Stimulated activated CD8-positive, alpha-beta memory T cell treated with anti-CD3 and anti-CD28 coated beads, Interleukin-4, amount 100 ng/mL, for 24 hours (primary cell): Measurements from ENCODE around the gene EMC10.
A peak's percentile ranks its signal among the peaks of the same experiment; 100 is the strongest.
"Not testable (repeated sequence)": the region's sequence is repeated elsewhere in the genome, so short reads cannot be mapped to it uniquely, and the experiment has no call there.

ENCODE experiments used
- DNase-seq: peaks from one replicate; pipeline ENCODE4 v3.0.0-alpha.2; 2020; ENCODE audit warnings: low read depth

EMC10 gene

DNA sequence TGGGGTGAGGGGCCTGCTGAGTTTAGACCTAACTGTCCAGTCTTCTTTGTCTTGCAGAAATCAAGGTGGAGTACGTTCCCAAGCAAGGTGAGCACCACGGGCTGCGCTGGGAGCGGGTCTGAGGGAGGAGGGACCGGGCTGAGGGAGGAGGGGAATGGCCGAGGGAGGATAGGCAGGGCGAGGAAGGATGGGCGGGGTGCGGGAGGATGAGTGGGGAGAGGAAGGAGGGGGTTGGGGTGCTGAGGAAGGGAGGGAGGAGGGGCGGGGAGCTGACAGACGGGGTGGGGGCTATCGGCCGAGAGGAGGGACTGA, 25.1 kb upstream of the EMC10 start:
- no peak for DNase-seq

DNA sequence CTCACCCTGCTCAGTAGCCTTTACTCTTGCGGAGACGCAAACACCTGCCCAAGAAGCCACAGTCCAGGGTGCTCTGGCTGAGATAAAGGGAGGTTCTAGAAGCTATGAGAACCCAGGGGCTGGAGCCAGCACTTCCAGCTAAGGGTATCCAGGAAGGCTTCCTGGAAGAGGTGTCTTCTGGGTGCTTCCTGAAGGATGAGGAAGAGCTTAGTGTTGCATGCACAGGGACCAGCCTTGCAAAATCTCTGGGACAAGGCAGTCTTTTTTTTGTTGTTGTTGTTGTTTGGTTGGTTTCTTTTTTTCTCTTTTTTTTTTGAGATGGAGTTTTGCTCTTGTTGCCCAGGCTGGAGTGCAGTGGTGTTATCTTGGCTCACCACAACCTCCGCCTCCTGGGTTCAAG, 23.1 kb upstream of the EMC10 start:
- DNase-seq = no peak

DNA sequence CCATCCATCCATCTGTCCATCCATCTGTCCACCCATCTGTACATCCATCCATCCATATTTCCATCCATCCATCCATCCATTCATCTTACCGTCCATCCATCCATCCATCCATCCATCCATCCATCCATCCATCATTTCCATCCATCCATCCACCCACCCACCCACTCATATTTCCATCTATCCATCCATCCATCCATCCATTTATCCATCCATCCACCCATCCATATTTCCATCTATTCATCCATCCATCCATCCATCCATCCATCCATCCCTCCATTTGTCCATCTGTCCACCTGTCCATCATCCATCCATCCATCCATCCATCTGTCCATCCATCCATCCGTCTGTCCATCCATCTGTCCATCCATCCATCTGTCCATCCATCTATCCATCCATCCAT, 20.3 kb upstream of the EMC10 start:
- no peak for DNase-seq

DNA sequence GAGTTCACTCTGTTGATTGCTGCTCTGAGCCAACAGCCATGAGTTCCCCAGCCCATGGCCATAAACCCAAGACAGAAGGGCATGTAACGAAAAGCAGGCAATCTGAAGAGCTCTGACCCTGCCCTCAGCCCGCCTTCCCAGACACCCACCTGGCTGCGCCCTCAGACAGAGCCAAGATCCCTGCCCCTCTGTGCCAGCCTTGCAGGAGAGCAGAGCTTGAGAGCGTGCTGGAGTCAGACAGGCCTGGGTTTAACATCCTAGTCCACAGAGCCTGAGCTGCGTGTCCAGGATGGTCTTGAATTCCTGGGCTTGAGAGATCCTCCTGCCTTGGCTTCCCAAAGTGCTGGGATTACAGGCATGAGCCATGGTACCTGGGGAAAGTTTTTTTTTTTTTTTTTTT, 19.0 kb upstream of the EMC10 start:
- no peak for DNase-seq

DNA sequence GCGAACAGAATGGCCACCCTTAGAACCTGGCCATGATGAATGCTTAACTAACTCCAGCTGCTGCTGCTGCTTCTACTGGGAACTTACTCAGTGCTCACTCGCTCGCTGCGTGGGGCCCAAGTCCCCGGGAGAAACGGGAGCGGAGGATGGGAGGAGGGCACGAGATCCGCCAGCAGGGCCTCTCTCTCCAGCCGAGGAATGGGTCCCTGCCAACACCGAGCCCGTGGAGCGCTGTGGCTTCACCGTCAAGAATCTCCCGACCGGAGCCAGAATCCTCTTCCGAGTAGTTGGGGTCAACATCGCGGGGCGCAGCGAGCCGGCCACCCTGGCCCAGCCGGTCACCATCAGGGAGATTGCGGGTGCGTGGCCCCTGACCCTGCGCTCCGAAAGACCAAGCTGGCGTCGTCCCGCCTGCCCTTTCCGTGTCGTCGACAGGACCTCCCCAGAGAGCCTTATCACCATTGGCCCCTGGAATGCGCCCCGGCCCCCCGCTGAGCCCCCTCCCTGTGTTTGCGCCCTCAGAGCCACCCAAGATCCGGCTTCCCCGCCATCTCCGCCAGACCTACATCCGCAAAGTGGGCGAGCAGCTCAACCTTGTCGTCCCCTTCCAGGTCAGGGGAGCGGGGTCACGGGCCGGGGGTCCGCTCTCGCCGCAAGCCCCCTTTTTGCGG, 17.8 kb upstream of the EMC10 start:
- DNase-seq = no peak

DNA sequence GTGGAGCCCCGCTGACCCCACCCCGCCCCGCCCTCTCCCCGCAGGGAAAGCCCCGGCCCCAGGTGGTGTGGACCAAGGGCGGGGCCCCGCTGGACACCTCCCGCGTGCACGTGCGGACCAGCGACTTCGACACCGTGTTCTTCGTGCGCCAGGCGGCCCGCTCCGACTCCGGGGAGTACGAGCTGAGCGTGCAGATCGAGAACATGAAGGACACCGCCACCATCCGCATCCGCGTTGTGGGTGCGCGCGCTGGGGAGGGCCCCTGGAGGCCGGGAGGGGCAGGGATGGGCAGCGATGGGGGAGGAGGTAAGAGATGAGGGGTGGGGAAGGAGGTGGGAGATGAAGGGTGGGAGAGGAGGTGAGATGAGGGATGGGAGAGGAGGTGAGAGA, 17.2 kb upstream of the EMC10 start:
- no peak for DNase-seq

DNA sequence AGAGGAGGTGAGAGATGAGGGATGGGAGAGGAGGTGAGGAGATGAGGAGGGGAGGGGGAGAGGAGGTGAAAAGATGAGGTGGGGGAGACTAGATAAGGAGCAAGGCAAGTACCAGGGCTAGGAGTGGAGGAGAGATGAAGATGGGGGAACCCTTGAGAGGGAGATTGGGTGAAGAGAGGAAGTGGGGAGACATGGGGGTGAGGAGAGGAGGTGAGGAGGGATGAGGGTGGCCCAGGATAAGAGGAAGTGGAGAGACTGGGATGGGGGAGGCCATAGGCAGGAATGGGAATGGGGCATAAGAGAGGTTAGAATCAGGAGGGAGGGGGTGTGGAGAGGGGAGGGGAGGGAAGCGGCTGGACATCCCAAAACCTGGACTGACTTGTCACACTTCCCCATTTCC, 16.7 kb upstream of the EMC10 start:
- no peak for DNase-seq

DNA sequence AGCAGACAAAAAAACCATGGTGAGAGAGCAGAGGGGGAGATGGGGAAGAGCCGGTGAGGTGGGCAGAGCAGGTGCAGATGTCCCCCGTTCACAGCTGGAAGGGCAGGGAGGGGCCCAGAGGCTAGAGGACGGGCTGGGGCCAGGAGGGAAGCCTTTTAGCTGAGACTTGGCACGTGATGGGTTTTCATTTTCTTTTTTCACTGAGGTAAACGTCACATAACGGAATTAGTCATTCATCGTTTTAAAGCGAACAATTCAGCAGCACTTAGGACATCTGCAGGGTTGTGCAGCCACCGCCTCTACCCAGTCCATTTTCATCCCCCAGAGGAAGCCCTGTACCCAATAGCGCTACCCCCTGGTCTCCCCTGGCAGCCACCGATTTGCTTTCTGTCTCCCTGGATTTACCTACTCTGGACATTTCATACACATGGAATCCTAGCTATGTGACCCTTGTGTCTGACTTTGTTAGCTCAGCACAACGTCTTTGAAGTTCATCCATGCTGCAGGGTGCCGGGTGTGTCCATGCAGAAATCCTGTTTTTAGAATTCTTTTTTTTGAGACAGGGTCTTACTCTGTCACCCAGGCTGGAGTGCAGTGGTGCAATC, 16.0 kb upstream of the EMC10 start:
- DNase-seq = no peak

DNA sequence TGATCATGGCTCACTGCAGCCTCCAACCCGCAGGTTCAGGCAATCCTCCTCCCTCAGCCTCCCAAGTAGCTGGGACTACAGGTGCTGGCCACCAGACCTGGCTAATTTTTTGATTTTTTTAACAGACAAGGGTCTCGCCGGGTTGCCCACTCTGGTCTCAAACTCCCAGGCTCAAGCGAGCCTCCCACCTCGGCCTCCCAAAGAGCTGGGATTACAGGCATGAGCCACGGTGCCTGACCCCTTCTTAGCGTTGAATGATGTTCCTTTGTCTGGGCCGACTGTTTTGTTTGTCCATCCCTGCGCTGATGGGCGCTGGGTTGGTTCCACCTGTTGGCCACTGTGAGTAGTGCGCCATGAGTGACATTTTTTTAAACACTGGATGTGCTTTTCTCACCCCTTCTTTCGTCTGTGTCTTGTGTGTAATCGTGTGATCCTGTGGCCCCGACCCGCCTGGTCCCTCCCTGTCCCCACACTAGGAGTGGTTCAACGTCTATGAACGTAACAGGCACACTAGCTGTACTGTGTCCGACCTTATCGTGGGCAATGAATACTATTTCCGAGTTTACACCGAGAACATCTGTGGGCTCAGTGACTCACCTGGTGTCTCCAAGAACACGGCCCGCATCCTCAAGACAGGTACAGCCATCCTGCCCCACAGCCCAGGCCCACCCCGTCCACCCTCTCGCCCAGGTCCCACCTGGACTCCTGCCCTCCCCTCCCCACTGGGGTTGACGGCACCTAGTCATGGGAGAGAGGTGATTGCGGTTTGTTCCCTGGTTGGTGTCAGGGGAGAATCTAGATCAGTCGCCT, 15.0 kb upstream of the EMC10 start:
- DNase-seq = peak; percentile 23

DNA sequence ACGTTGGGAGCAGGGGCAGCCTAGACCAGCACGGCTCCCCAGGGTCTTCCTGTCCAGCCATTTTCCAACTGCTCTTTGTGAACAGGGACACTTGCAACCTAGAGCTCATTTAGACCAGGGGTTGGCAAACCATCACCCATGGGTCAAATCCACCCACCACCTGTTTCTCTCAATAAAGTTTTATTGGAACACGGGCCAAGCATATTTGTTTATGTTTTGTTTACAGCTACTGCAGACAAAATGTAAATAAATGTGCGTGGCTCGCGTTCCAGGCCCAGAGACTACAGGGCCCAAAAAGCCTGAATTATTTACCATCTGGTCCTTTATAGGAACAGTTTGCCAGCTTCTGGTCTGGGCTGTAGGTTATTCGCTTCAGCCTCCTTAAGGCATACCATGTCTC, 13.3 kb upstream of the EMC10 start:
- DNase-seq = no peak

DNA sequence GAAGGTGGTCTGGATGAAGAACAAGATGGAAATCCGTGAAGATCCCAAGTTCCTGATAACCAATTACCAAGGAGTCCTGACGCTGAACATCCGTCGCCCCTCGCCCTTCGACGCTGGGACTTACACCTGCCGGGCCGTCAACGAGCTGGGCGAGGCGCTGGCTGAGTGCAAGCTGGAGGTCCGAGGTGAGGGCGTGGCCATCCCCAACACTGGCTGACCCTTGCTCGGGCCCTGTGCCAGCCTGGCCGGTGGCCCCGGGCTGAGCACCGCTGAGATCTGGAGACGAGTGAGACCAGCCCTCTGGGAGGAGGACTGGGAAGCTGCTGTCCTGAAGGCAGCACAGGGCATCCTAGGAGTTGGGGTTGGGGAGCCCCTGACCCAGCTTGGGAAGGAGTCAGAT, 12.0 kb upstream of the EMC10 start:
- DNase-seq = no peak

DNA sequence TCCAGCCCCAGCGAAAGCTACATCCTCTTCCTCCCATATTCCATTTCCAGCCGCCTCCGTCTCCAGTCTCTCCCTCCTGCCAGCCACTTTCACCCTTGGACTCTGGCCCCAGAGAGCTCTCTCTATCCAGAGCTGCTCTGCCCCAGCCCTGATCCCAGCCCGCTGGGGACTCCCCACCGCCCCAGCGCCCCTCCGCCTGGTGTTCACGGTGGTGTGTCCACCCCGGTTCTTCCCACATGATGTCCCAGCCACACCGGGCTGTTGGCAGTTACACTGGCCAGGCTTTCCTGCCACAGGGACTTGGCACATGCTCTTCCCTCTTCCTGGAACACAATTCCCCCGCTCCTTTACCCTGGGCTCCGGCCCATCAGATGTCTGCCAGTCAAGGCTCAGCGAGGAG, 11.3 kb upstream of the EMC10 start:
- no peak for DNase-seq

DNA sequence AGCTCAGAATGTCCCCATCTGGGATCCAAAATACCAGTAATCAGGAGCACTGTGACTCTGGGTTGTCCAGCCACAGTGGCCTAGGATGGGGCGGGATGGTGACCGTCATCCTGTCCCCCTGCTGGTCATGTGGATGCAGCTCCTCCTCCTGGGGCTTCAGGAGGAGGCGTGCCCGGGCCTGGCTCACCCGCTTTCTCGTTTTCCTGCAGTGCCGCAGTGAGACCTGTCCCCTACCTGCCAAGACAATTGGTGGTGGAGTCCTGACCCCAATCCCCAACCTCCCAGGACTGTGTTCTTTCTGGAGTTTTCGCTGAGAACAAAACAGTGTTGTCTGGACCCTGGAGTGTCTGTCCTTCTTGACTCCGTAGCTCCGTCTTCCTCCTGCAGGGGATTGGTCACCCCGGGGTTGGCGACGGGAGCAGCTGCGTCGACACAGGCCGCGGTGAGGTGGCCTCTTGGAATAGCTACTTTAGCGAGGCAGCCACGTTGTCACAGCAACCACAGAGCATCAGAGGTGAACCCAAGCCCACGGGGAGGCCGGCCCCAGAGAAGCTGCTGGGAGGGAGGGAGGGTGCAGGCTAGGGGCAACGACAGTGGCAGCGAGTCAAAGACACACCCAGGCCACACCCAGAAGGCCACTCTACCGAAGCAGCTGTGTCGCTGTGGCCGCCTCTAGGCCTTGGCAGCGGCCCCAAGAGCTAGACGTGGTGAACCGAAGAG, 10.2 kb upstream of the EMC10 start:
- DNase-seq = no peak

DNA sequence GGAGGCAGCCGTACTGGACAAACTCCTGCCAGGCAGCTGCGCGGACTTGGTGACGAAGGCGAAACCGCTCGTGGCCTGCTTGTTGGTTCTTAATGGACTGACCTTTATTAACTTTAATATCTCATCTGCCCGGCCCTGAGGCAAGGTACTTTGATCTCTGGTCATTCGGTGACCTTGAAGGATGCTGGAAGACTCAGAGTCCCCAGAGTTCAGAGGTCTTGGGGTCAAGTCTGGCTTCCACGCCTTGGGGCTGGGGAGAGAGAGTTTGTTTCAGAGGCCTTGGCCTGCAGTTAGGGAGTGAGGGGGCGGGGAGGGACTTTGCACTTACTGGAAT, 9.6 kb upstream of the EMC10 start:
- DNase-seq = no peak

DNA sequence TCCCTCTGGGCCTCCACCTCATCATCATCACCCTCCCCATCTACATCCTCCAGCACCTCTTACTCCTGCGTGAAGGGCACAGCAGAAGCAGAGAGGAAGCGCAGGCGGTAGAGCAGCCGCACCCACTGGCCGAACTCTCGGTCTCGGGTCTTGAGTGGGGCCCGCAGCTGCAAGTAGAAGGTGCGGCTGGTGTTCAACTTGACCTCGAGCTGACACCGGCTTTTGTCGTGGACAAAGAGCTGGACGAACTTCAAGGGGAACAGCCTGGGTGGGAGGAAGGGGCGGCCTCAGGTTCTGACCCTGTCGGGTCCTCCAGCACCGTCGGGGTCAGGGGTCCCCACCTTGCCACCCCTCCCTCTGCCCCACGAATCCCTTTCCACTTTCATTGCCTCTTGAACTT, 8.7 kb upstream of the EMC10 start:
- no peak for DNase-seq

DNA sequence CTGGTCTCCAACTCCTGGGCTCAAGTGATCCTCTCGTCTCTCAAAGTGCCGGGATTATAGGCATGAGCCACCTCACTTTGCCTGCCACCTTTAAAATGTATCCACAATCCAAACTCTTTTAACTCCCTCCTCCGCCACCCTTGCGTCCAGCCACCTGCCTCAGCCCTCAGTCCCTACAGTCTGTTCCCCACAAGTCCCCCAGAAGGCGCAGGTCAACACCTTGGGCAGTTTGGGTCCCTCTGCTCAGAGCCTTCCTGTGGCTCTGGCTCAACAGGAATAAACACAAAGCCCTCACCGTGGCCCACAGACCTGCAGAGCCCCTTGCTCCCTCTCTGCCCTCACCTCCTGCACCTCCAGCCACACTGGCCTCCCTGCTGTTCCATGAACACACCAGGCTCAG, 7.5 kb upstream of the EMC10 start:
- no peak for DNase-seq

DNA sequence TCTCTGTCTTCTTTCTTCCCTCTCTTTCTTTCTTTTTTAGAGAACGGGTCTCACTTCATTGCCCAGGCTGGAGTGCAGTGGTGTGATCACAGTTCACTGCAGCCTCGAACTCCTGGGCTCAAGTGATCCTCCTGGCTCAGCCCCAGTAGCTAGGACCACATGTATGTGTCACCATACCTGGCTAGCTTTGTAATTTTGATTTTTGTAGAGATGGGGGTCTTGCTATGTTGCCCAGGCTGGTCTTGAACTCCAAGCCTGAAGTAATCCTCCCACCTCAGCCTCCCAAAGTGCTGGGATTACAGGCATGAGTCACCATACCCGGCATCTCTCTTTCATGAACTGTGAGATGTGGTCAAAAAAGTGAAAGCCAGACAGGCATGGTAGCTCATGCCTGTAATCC, 3.0 kb upstream of the EMC10 start:
- not testable (repeated sequence) for DNase-seq

DNA sequence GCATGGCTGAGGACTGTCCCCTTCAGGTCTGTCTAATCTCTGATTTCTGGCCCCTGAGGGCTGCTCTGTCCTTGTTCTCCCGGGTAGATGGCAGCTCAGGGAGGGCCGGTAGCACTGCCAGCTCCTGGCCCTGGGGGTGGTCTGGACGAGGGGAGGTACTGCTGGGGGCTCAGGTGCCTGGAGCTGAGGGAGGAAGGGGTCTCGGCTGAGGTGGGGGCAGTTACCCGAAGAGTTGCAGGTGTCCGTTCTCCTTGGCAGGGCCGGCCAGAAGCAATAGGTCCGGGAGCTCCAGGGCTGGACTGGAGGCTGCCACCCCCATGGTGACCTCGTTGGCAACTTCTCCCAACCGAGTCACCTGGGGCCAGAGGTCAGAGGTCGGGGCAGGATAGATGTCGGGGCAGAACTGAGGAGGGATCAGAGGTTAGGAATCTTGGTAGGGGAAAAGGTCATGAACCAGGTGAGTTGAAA, 1.2 kb upstream of the EMC10 start:
- DNase-seq = no peak

DNA sequence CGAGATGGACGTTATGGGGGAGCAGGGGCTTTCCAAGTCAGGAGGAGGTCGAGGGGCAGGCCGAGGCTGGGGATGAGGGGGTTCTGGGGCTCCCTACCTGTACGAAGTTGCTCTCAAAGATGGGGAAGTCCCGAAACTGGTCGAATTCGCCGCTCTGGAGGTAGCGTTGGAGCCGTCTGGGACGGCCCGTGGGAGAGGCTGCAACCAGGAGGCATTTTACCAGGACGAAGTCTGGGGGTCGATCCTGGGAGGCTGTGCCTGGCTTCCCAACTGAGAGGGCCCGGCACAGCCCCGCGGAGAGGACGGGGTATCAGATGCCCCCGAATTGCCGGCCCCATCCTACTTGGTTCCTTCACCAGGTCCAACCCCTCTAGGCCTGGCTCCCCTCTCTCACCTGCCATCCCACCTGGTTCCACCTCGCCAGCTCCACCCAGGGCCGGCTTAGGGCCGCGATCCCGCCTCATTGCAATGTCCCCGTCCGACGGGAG, 527 bp upstream of the EMC10 start:
- DNase-seq = no peak

DNA sequence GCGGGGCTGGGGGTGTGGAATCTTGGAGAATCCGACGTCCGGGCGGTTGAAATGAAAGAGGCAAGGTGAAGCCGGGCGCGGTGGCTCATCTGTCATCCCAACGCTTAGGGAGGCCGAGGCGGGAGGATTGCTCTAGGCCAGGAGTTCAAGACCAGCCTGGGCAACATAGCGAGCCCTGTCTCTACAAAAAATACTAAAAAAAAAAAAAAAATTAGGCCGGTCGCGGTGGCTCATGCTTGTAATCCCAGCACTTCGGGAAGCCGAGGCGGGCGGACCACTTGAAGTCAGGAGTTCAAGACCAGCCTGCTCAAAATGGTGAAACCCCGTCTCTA, 566 bp downstream of the EMC10 start:
- no peak for DNase-seq

DNA sequence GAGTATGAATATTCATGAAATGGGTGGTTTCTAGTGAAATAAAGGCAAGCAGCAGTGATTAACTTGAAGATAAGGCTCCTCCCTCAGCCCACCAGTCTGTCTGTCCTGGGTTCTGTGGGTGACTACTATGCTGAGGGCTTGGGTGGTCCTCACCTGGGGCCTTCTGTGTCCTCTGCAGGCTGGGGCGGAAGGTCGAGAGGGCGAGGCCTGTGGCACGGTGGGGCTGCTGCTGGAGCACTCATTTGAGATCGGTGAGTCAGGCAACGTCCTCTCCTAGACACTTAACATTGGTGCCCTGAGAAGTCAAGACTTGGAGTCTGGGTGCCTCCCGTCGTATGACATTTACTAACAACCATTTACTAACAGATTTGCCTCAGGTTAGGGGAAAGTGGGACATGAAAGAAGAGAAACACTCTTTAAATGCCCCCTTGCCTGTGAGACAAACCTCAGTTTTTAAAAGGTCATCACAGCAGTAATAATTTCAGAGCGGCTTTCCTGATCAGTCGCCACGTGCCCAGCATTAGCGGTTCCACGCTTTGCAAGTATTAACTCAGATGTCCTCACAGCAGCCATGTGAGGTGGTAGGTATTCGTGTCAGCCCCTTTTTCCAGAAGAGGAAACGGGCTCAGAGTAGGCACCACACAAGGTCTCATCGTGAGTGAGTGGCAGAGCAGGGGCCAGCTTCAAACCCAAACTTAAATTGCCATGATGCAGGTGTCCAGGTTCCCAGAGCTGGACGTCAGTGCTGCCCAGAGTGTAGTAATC, 1.6 kb downstream of the EMC10 start:
- no peak for DNase-seq
